Natural killer cell (primary cell): ENCODE data around the gene SLC51A. TPM values are rescaled to one million over a fixed set of nuclear protein-coding genes. Genes with fewer than 3 reads are reported as not detected.
"Not testable (repeated sequence)": the region's sequence is repeated elsewhere in the genome, so short reads cannot be mapped to it uniquely, and the experiment has no call there.

ENCODE experiments used
- ATAC-seq, 3 donors: fragments of 150-1000 bp in 2 of 3; fragments of 200-7000 bp in 1 of 3; cut with Tn5 transposase; 1 replicate in 1 of 3; 2 replicates in 2 of 3; pipeline ENCODE4 v1.10.0; 2021; ENCODE audit warnings: mild to moderate bottlenecking in 2 of 3, moderate library complexity in 2 of 3
- DNase-seq, 2 donors: peaks; one replicate each; pipeline versions ENCODE4 v3.0.0 to v3.0.0-alpha.2; 2013 to 2021; ENCODE audit warnings: mixed read lengths in 1 of 2
- H3K27ac ChIP-seq: one replicate; pipeline ENCODE4 v1.5.1; 2013; ENCODE audit warnings: mild to moderate bottlenecking, low read length
- H3K27me3 ChIP-seq: one replicate; pipeline ENCODE4 v1.6.1; 2013; ENCODE audit warnings: low read length; ENCODE audit not compliant: control insufficient read depth, insufficient read depth
- H3K36me3 ChIP-seq: one replicate; pipeline ENCODE4 v1.6.1; 2013; ENCODE audit warnings: low read length; ENCODE audit not compliant: control insufficient read depth, insufficient read depth
- H3K4me1 ChIP-seq: one replicate; pipeline ENCODE4 v1.6.1; 2013; ENCODE audit warnings: low read length; ENCODE audit not compliant: control insufficient read depth, insufficient read depth
- H3K4me3 ChIP-seq: one replicate; pipeline ENCODE4 v1.5.1; 2013; ENCODE audit warnings: low read length
- H3K9me3 ChIP-seq: one replicate; pipeline ENCODE4 v1.6.1; 2013; ENCODE audit warnings: low read length; ENCODE audit not compliant: control insufficient read depth, insufficient read depth
- H3K27ac Mint-ChIP-seq, 2 donors: one replicate each; pipeline ENCODE4 v1.8.0; 2022; ENCODE audit warnings: mild to moderate bottlenecking in 2 of 2, mixed read lengths in 2 of 2, moderate library complexity in 1 of 2
- H3K27me3 Mint-ChIP-seq, 2 donors: one replicate each; pipeline ENCODE4 v1.8.0; 2022; ENCODE audit warnings: low read depth in 2 of 2, mixed read lengths in 2 of 2
- H3K36me3 Mint-ChIP-seq: one replicate; pipeline ENCODE4 v1.8.0; 2022; ENCODE audit warnings: mixed read lengths
- H3K4me1 Mint-ChIP-seq, 2 donors: one replicate each; pipeline ENCODE4 v1.8.0; 2022; ENCODE audit warnings: mixed read lengths in 2 of 2
- H3K4me3 Mint-ChIP-seq: one replicate; pipeline ENCODE4 v1.8.0; 2022; ENCODE audit warnings: mild to moderate bottlenecking, moderate library complexity, mixed read lengths
- H3K9me3 Mint-ChIP-seq, 2 donors: one replicate each; pipeline ENCODE4 v1.8.0; 2022; ENCODE audit warnings: mixed read lengths in 2 of 2
- WGBS: methylation state at CpG from one replicate; pipeline ENCODE4 v1.1.7; 2013; ENCODE audit warnings: missing lambda C conversion rate; ENCODE audit not compliant: insufficient coverage; 5-methylcytosine and 5-hydroxymethylcytosine counted together
- intact Hi-C: fragments of 100-400 bp; cut with micrococcal nuclease; formaldehyde crosslinking; loops from one replicate; pipeline ENCODE4 v1.14.2; 2022
- total RNA-seq, 4 donors: library from RNA; stranded (reverse); fragments of 120-200 nt in 1 of 4; gene quantifications; one replicate each; pipeline versions ENCODE4 v1.2.3 to v1.2.4, GENCODE V29; 2013 to 2022
- TF ChIP-seq, protein P1 (sequence below): fragments of 200-600 bp; IDR thresholded peaks from one replicate; pipeline ENCODE4 v1.8.0; 2022; ENCODE audit warnings: antibody characterized with exemption

SLC51A gene
- total RNA-seq, 3 donors from 2014 or later (not counting 1 experiment from before 2014, with no cell fraction given), result not detected

GRCh38 chr3:196207159-196207832 lies 9.0 kb upstream of the SLC51A start:
- TF ChIP-seq, protein P1, sequence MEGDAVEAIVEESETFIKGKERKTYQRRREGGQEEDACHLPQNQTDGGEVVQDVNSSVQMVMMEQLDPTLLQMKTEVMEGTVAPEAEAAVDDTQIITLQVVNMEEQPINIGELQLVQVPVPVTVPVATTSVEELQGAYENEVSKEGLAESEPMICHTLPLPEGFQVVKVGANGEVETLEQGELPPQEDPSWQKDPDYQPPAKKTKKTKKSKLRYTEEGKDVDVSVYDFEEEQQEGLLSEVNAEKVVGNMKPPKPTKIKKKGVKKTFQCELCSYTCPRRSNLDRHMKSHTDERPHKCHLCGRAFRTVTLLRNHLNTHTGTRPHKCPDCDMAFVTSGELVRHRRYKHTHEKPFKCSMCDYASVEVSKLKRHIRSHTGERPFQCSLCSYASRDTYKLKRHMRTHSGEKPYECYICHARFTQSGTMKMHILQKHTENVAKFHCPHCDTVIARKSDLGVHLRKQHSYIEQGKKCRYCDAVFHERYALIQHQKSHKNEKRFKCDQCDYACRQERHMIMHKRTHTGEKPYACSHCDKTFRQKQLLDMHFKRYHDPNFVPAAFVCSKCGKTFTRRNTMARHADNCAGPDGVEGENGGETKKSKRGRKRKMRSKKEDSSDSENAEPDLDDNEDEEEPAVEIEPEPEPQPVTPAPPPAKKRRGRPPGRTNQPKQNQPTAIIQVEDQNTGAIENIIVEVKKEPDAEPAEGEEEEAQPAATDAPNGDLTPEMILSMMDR, result no peak
- Histone ChIP-seq H3K36me3 (no peaks in the 10 kb centered on the region), H3K9me3 (no peaks in the 10 kb centered on the region), H3K27me3 (no peaks in the 10 kb centered on the region), H3K4me1 (peaks cover 28% of the 10 kb centered on the region), H3K4me3 (peak overlapping the region; percentile 32), H3K27ac (no peak overlapping the region)
- Mint-ChIP-seq H3K4me1 (peaks cover 8 to 17% of the 10 kb centered on the region in 2 donors), H3K36me3 (no peaks in the 10 kb centered on the region), H3K4me3 (peak overlapping the region; percentile 89), H3K27me3 (peaks cover 7 to 14% of the 10 kb centered on the region in 2 donors), H3K9me3 (no peaks in the 10 kb centered on the region), H3K27ac (peak overlapping the region in 1 of 2 donors; percentile 58)
- DNase-seq (peak; percentile 42 to 55), ATAC-seq (peak; percentile 50 to 59 (median 55))
- 21% methylated on average over 33 of the region's 70 CpGs for WGBS
- intact Hi-C loops, result no loop called here

DNA sequence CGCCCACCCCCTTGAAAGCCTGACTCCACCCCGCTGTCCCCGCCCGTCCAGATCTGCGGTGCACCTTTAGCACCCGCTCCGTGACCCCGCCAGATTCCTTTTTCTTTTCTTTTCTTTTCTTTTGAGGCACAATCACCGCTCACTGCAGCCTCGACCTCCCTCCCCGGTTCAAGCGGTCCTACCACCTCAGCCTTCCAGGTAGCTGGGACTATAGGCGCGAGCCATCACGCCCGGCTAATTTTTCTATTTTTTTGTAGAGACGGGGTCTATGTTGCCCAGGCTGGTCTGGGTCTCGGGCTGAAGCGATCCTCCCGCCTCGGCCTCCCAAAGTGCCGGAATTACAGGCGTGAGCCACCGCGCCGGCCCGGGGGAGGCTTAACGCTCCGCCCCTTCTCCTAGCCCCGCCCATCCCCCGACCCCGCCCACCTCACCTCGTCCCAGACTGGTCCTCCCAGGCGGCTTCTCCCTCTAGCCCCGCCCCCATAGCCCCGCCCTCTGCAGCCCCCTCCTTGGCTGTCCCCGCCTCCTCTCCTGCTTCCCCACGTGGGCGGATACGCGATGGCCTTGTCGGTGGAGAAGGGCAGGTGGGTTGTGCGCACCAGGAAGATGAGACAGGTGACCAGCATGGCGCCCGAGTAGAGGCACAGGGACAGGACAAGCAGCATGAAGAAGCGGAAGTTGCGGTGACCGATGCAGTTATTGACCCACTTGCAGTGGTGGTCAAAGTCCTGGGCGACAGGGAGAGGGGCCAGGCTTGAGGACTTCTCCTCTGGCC lies 8.3 kb upstream of the SLC51A start:
- Mint-ChIP-seq H3K4me1 (peaks cover 5 to 12% of the 10 kb centered on the region in 2 donors), H3K4me3 (peak overlapping the region; percentile 89), H3K27me3 (peaks cover 7 to 13% of the 10 kb centered on the region in 2 donors), H3K36me3 (no peaks in the 10 kb centered on the region), H3K9me3 (no peaks in the 10 kb centered on the region), H3K27ac (peak overlapping the region in 1 of 2 donors; percentile 70)
- intact Hi-C loops, result no loop called here
- DNase-seq (peak; percentile 37 to 84), ATAC-seq (peak; percentile 70 to 80 (median 74))
- TF ChIP-seq, protein P1, result no peak
- 27% methylated on average over 47 of the region's 49 CpGs for WGBS
- H3K36me3 ChIP-seq, result no peaks in the 10 kb centered on the region
- peak overlapping the region; percentile 60 for H3K4me3 ChIP-seq
- H3K27me3 ChIP-seq, result no peaks in the 10 kb centered on the region
- peaks cover 22% of the 10 kb centered on the region for H3K4me1 ChIP-seq
- H3K27ac ChIP-seq, result no peak overlapping the region
- H3K9me3 ChIP-seq, result no peaks in the 10 kb centered on the region

DNA sequence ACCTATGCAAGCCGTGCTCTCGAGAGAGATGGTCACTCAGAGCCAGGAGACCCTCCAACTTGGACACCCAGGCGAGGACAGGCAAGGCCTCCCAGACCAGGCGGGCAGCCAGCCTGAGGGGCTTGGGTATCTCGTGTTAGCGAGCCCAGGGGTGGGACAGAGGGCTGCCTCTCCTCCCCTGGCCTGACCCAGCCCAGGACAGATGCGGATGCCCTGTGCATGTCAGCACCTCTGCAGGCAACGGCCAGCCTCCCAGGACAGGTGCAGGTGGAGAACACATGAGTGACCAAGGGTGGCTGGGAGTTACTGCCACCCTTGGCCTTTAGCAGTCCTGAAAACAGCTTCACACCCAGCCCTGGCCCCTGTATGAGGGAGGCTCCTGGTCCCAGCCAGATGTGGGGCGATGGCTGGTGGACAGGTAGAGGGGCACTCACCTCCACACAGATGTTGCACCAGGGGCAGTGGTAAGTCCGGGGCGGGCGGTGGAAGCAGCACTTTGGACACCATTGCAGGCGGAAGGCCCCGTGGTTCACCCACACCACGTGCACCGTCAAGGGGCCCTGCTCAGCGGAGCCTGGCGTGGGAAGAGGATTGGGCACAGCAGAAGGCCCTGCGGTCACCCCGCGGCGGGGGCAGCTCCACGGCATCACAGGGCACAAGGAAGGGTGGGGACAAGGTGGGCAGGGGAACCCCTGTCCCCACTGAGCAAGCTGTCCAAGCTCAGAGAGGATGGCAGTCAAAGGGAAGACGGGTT lies 7.2 kb upstream of the SLC51A start:
- peaks cover 14% of the 10 kb centered on the region for H3K4me1 ChIP-seq
- no peaks in the 10 kb centered on the region for H3K9me3 ChIP-seq
- H3K27me3 ChIP-seq, result no peaks in the 10 kb centered on the region
- no peaks in the 10 kb centered on the region for H3K36me3 ChIP-seq
- H3K36me3 Mint-ChIP-seq, result no peaks in the 10 kb centered on the region
- peak overlapping the region; percentile 84 for H3K4me3 Mint-ChIP-seq
- H3K27ac ChIP-seq, result no peak overlapping the region
- WGBS, result 86% methylated on average over 24 of the region's 24 CpGs
- H3K4me1 Mint-ChIP-seq, result peaks cover 5 to 12% of the 10 kb centered on the region in 2 donors
- H3K4me3 ChIP-seq, result no peak overlapping the region
- H3K9me3 Mint-ChIP-seq, result no peaks in the 10 kb centered on the region
- peaks cover 2 to 3% of the 10 kb centered on the region in 2 donors for H3K27me3 Mint-ChIP-seq
- DNase-seq, result no peak
- H3K27ac Mint-ChIP-seq, result peak overlapping the region in 1 of 2 donors; percentile 70
- intact Hi-C loops, result no loop called here
- TF ChIP-seq, protein P1, result no peak
- ATAC-seq, result no peak

DNA sequence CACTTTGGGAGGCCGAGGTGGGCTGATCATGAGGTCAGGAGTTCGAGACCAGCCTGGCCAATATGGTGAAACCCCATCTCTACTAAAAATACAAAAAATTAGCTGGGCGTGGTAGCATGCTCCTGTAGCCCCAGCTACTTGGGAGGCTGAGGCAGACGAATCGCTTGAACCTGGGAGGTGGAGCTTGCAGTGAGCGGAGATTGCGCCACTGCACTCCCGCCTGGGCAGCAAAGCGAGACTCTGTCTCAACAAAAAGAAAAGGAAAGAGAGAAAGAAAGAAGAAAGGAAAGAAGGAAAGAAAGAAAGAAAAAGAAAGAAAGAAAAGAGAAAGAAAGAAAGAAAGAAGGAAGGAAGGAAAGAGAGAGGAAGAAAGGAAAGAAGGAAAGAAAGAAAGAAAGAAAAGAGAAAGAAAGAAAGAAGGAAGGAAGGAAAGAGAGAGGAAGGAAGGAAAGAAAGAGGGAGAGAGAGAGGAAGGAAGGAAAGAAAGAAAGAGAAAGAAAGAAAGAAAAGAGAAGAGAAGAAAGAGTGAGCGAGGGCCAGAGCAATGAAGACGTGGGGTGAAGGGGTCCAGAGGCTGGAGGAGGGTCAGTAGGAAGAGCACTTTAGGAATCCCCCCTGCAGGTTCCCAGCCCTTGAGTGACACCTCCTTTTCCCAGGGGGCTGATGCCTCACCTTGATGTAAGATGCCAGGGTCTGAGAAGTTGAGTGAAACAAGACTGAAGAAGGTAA lies 6.2 kb upstream of the SLC51A start:
- peaks cover 14% of the 10 kb centered on the region for H3K4me1 ChIP-seq
- DNase-seq, ATAC-seq, H3K9me3 Mint-ChIP-seq, H3K27ac Mint-ChIP-seq, intact Hi-C loops, H3K27ac ChIP-seq, H3K27me3 ChIP-seq, H3K9me3 ChIP-seq, H3K36me3 Mint-ChIP-seq, H3K4me3 Mint-ChIP-seq, H3K27me3 Mint-ChIP-seq, H3K36me3 ChIP-seq, H3K4me3 ChIP-seq: not testable (repeated sequence)
- H3K4me1 Mint-ChIP-seq, result peaks cover 5 to 12% of the 10 kb centered on the region in 2 donors
- WGBS, result 86% methylated on average over 11 of the region's 11 CpGs
